Endodermal cell (in vitro differentiated cells): ENCODE data around the gene EID3. TPM values are rescaled to one million over a fixed set of nuclear protein-coding genes. Genes with fewer than 3 reads are reported as not detected.
"Not testable (repeated sequence)": the region's sequence is repeated elsewhere in the genome, so short reads cannot be mapped to it uniquely, and the experiment has no call there.

Experiments used
- DNase-seq: peaks from one replicate; pipeline ENCODE4 v3.0.0-alpha.2; 2017
- H3K27ac ChIP-seq: 2 replicates; pipeline ENCODE4 v1.5.1; 2013; ENCODE audit warnings: mild to moderate bottlenecking, low read depth, low read length, moderate library complexity
- H3K27me3 ChIP-seq: 2 replicates; pipeline ENCODE4 v1.6.1; 2013; ENCODE audit warnings: mild to moderate bottlenecking, low read length, moderate library complexity; ENCODE audit not compliant: insufficient read depth, control insufficient read depth, poor library complexity, severe bottlenecking
- H3K36me3 ChIP-seq: 2 replicates; pipeline ENCODE4 v1.7.0; 2013; ENCODE audit warnings: mild to moderate bottlenecking, low read length, moderate library complexity; ENCODE audit not compliant: control insufficient read depth, insufficient read depth
- H3K4me1 ChIP-seq: one replicate; pipeline ENCODE4 v1.7.0; 2013; ENCODE audit warnings: low read length; ENCODE audit not compliant: control insufficient read depth, insufficient read depth
- H3K4me3 ChIP-seq: 2 replicates; pipeline ENCODE4 v1.5.1; 2013; ENCODE audit warnings: mild to moderate bottlenecking, low read length, moderate library complexity
- H3K9ac ChIP-seq: 2 replicates; pipeline ENCODE4 v1.6.1; 2013; ENCODE audit warnings: mild to moderate bottlenecking, low read length, moderate library complexity; ENCODE audit not compliant: poor library complexity, severe bottlenecking; ENCODE audit errors: extremely low read depth
- H3K9me3 ChIP-seq: 2 replicates; pipeline ENCODE4 v1.6.1; 2013; ENCODE audit warnings: mild to moderate bottlenecking, low read length, moderate library complexity; ENCODE audit not compliant: control insufficient read depth
- H3K27ac Mint-ChIP-seq: 2 replicates; pipeline ENCODE4 v1.8.0; 2020; ENCODE audit warnings: mixed read lengths
- H3K27me3 Mint-ChIP-seq: 2 replicates; pipeline ENCODE4 v1.8.0; 2021; ENCODE audit warnings: mild to moderate bottlenecking, mixed read lengths; ENCODE audit not compliant: insufficient read depth
- H3K36me3 Mint-ChIP-seq: 2 replicates; pipeline ENCODE4 v1.8.0; 2020; ENCODE audit warnings: low read depth, mixed read lengths
- H3K4me1 Mint-ChIP-seq: 2 replicates; pipeline ENCODE4 v1.8.0; 2020; ENCODE audit warnings: mixed read lengths
- H3K4me3 Mint-ChIP-seq: 2 replicates; pipeline ENCODE4 v1.8.0; 2020; ENCODE audit warnings: mild to moderate bottlenecking, moderate library complexity, mixed read lengths
- H3K9me3 Mint-ChIP-seq: 2 replicates; pipeline ENCODE4 v1.8.0; 2020; ENCODE audit warnings: mild to moderate bottlenecking, mixed read lengths
- WGBS, 2 experiments: methylation state at CpG; one replicate each; pipeline versions ENCODE4 v1.1.5 to v1.1.7; 2013; ENCODE audit warnings: missing lambda C conversion rate in 2 of 2, mixed read lengths in 1 of 2; ENCODE audit not compliant: insufficient coverage in 1 of 2, insufficient read length in 1 of 2; 5-methylcytosine and 5-hydroxymethylcytosine counted together
- total RNA-seq, 2 donors: library from RNA; stranded (reverse); fragmentation: NEBNext Ultra II Directional in 1 of 2; extraction: Animal tissue kit (Norgen Biotek cat#: 25700) in 1 of 2; gene quantifications; 2 replicates in 1 of 2; 3 replicates in 1 of 2; pipeline ENCODE4 v1.2.1, GENCODE V29; 2021
- TF ChIP-seq, protein P1 (sequence below): fragments of 200-600 bp; sonication (generic); conservative IDR thresholded peaks from 2 replicates; pipeline ENCODE4 v1.5.0; 2021; ENCODE audit warnings: antibody characterized with exemption, mild to moderate bottlenecking

EID3 gene
- total RNA-seq, 2 donors from 2014 or later: 3.7 to 4.6 TPM

DNA sequence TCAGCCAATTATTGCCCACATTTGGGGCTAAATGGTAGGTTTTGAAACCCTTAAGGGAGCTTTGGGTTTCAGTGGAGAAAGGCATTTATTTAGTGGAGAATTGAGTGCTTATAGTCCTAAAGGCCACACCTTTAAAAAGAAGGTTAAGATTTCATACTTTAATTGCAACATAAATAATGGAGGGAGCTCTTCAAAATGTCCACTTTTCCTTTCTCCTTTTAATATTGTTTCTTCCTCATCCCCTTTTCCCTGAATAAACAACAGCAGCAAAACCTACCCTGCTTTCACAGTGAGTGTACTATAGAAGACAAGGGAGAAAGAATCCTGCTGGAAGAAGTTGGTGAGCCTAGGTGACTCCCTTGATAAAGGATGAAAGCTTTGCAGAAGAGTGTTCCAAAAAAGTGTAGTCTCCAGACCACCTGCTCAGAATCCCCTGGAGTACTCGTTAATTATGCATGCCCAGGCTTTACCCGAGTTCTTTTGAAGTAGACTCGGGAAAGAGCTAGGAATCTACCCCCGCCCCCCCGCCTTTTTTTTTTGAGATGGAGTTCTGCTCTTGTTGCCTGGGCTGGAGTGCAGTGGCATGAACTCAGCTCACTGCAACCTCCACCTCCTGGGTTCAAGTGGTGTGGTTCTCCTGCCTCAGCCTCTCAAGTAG lies 11.5 kb upstream of the EID3 start:
- Mint-ChIP-seq H3K27me3 (no peaks in the 10 kb centered on the region), H3K4me1 (peaks cover 14% of the 10 kb centered on the region), H3K9me3 (no peaks in the 10 kb centered on the region), H3K4me3 (no peak overlapping the region), H3K36me3 (peaks cover 46% of the 10 kb centered on the region), H3K27ac (no peak overlapping the region)
- Histone ChIP-seq H3K9me3 (no peaks in the 10 kb centered on the region), H3K27ac (no peak overlapping the region), H3K4me3 (no peak overlapping the region), H3K27me3 (no peaks in the 10 kb centered on the region), H3K36me3 (peaks cover 43% of the 10 kb centered on the region), H3K9ac (no peak overlapping the region), H3K4me1 (no peaks in the 10 kb centered on the region)
- DNase-seq: peak; percentile 68
- TF ChIP-seq, protein P1, sequence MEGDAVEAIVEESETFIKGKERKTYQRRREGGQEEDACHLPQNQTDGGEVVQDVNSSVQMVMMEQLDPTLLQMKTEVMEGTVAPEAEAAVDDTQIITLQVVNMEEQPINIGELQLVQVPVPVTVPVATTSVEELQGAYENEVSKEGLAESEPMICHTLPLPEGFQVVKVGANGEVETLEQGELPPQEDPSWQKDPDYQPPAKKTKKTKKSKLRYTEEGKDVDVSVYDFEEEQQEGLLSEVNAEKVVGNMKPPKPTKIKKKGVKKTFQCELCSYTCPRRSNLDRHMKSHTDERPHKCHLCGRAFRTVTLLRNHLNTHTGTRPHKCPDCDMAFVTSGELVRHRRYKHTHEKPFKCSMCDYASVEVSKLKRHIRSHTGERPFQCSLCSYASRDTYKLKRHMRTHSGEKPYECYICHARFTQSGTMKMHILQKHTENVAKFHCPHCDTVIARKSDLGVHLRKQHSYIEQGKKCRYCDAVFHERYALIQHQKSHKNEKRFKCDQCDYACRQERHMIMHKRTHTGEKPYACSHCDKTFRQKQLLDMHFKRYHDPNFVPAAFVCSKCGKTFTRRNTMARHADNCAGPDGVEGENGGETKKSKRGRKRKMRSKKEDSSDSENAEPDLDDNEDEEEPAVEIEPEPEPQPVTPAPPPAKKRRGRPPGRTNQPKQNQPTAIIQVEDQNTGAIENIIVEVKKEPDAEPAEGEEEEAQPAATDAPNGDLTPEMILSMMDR: no peak
- WGBS, 2 experiments: 59 to 68% methylated on average over 2 to 5 of the region's 5 CpGs

DNA sequence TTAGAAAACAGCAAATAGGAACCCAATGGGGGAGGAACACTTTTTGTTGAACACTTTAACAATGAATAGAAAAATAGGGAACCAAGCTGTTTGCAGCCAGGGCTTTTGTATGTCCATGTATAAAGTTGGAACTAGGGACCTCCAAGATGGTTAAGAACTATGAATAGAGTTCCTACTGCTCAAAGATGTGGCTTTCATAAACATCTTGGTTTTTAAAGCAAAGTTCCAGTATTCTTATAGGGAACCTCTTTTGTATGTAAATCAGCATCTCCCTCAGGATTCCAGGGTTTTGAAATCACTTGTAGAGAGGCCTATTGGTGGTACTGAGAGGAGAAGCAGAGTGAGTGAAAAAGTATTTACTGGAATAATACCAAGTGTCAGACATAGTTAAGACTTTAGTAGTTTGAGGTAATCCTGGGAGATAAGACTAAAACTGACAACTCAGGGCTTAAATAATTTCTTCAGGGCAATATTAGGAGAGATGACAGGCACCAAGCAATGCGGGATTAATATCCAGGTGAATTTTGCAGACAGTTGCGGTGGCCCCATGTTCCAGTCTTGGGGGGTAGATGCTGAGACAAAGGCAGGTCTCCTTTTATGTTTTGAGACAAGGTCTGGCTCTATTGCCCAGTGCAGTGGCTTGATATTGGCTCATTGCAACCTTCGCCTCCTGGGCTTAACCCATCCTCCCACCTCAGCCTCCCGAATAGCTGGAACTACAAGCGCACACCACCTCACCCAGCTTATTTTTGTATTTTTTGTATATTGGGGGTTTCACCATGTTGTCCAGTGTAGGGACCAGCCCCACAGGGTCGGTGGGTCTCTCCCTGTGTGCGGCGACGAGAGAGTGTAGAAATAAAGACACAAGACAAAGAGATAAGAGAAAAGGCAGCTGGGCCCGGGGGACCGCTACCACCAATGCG lies 10.4 kb upstream of the EID3 start:
- Mint-ChIP-seq H3K9me3 (no peaks in the 10 kb centered on the region), H3K27me3 (no peaks in the 10 kb centered on the region), H3K27ac (peak overlapping the region; percentile 2), H3K4me3 (no peak overlapping the region), H3K36me3 (peaks cover 51% of the 10 kb centered on the region), H3K4me1 (peaks cover 14% of the 10 kb centered on the region)
- Histone ChIP-seq H3K27me3 (no peaks in the 10 kb centered on the region), H3K9me3 (no peaks in the 10 kb centered on the region), H3K9ac (no peak overlapping the region), H3K27ac (no peak overlapping the region), H3K36me3 (peaks cover 52% of the 10 kb centered on the region), H3K4me1 (no peaks in the 10 kb centered on the region), H3K4me3 (no peak overlapping the region)
- 89 to 96% methylated on average over 3 to 10 of the region's 12 CpGs for WGBS, 2 experiments
- TF ChIP-seq, protein P1: no peak
- DNase-seq: no peak

DNA sequence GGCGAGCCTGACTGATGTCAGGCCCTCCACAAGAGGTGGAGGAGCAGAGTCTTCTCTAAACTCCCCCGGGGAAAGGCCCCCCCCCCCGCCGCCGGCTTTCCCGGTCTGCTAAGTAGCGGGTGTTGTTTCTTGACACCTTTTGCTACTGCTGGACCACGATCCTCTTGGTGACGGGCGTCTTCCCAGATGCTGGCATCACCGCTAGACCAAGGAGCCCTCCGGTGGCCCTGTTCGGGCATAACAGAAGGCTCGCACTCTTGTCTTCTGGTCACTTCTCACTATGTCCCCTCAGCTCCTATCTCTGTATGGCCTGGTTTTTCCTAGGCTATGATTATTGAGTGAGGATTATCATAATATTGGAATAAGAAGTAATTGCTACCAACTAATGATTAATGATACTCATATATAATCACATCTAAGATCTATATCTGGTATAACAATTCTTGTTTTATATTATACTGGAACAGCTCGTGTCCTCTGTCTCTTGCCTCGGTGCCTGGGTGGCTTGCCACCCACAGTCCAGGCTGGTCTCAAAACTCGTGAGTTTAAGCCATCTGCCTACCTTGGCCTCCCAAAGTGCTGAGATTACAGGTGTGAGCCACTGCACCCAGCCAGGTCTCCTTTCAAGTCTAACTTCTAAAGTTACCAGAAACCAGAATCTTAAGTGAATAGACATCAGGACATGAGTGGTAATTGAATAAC lies 9.2 kb upstream of the EID3 start:
- not testable (repeated sequence) for H3K4me3 ChIP-seq, H3K4me1 ChIP-seq, H3K27ac ChIP-seq, H3K4me3 Mint-ChIP-seq, H3K4me1 Mint-ChIP-seq, H3K27me3 Mint-ChIP-seq, H3K27me3 ChIP-seq, H3K27ac Mint-ChIP-seq, H3K9me3 ChIP-seq, H3K9ac ChIP-seq, H3K9me3 Mint-ChIP-seq
- WGBS, 2 experiments: 77 to 96% methylated on average over 3 to 17 of the region's 17 CpGs
- DNase-seq: peak; percentile 91
- H3K36me3 Mint-ChIP-seq: peaks cover 59% of the 10 kb centered on the region
- H3K36me3 ChIP-seq: peaks cover 60% of the 10 kb centered on the region
- TF ChIP-seq, protein P1: peak; percentile 71
